Mucosa of stomach (tissue), 1 donor: Measurements from ENCODE around the gene UVSSA.
"Not testable (repeated sequence)": the region's sequence is repeated elsewhere in the genome, so short reads cannot be mapped to it uniquely, and the experiment has no call there.

ENCODE experiments used
- H3K27me3 ChIP-seq: one replicate; pipeline ENCODE4 v1.7.0; 2013; ENCODE audit warnings: mild to moderate bottlenecking, low read length; ENCODE audit not compliant: control insufficient read depth, insufficient read depth
- H3K36me3 ChIP-seq: one replicate; pipeline ENCODE4 v1.7.0; 2013; ENCODE audit warnings: low read length; ENCODE audit not compliant: control insufficient read depth, insufficient read depth
- H3K4me1 ChIP-seq: one replicate; pipeline ENCODE4 v1.7.0; 2013; ENCODE audit warnings: mild to moderate bottlenecking, low read length; ENCODE audit not compliant: control insufficient read depth, insufficient read depth
- H3K4me3 ChIP-seq: one replicate; pipeline ENCODE4 v1.7.0; 2013; ENCODE audit warnings: low read length
- H3K9ac ChIP-seq: one replicate; pipeline ENCODE4 v1.7.0; 2013; ENCODE audit warnings: mild to moderate bottlenecking, low read length, moderate library complexity
- H3K9me3 ChIP-seq: one replicate; pipeline ENCODE4 v1.7.0; 2013; ENCODE audit warnings: mild to moderate bottlenecking, low read length, moderate library complexity; ENCODE audit not compliant: control insufficient read depth
- donor health status: Pancreatic carcinoma.

The UVSSA gene

DNA sequence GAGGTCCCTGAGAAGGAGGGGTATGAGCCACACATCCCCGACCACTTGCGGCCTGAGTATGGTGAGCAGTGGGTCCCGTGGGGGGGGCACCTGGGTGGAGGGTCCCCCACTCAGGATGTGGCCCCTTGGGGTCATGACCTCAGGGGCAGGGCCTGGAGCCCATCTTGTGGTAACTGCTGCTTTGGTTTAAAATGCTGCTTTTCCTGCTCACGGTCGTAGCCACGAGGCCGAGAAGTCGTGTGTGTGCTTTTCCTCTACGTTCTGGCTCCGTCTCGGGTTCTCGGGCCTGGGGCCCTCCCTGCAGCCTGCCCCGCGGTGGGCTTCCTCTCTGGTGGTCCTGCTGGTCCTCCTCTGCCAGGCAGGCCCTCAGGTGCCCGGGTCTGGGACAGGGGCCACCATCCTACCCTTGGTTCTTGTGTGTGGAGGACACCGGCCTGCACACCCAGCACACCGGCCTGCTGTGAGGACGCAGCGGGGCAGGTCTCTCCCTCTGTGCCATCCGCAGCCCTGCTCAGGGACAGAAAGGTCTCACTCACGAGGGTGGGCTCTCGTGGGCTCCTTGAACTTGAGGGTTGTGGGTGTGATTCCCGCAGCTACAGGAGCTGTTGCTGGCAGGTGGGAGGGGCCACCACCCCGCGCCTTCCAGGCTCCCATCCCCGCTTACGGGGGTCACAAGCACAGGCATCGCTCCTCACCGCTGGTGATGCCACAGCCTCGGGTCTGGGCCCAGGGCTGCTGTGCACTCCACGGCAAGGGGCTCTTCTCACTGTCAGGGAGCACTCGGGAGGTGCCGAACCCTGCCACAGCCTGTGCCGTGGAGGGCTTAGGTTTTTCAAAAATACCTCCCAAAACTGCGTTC is 19.6 kb downstream of the UVSSA start:
- no peak overlapping the region for H3K4me3 ChIP-seq

DNA sequence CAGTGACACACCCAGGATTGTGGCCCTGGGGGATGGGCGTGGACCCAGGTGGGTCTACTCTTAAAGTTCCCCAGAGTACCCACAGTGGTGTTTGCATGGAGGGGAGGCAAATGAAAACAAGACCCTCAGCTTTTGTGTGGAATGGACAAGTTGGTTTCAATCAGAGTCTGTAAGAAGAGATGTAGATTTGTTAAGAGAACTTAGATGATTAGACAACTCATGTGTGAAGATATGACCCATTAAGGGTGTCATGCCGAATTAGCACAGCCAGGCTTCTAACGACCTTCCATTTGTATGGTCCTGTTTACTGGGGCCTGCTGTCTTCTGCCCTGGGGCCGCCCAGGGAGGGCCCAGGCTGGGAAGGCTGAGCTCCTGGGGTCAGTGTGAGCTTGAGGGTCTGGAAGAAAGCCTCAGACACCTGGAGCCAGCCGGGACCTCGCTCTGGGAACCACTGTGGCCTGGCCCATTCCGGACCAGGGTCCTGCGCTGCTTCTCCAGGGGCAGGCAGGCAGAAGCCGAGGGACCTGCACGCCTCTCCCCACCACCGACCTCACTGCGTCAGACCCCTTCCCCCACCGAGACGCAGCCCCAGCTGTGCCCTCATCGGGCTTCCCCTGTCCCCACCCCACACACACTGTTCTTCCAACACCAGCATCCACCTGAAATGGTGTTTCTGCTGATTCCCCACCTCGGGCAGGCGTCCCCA is 20.4 kb downstream of the UVSSA start:
- Histone ChIP-seq H3K36me3 (no peaks in the 10 kb centered on the region), H3K4me3 (no peak overlapping the region), H3K9ac (no peak overlapping the region), H3K4me1 (no peaks in the 10 kb centered on the region), H3K9me3 (no peaks in the 10 kb centered on the region), H3K27me3 (no peaks in the 10 kb centered on the region)

More for the DNA sequence above, 19.6 kb downstream of the UVSSA start:
- no peaks in the 10 kb centered on the region for H3K27me3 ChIP-seq
- no peaks in the 10 kb centered on the region for H3K36me3 ChIP-seq
- H3K4me1 ChIP-seq: no peaks in the 10 kb centered on the region
- no peak overlapping the region for H3K9ac ChIP-seq
- H3K9me3 ChIP-seq: no peaks in the 10 kb centered on the region

DNA sequence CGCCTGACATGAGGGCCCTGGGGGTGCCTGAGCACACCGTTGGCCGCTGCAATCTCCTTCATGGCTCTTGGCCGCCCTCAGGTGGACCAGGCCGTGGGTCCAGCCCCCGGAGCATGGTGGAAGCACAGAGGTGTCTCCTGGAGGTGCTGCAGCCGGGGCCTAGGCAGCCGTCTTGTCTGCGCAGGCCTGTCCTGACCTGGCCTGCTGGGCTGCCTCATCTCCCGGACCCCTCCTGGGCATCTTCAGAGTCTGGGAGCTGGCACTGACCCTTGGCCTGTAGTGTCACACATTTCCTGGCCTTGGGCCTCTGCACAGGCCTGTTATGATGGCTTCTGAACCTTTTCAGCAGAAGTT is 20.9 kb downstream of the UVSSA start:
- H3K27me3 ChIP-seq: no peaks in the 10 kb centered on the region
- H3K36me3 ChIP-seq: no peaks in the 10 kb centered on the region
- H3K9ac ChIP-seq: no peak overlapping the region
- H3K4me3 ChIP-seq: no peak overlapping the region
- H3K9me3 ChIP-seq: no peaks in the 10 kb centered on the region
- no peaks in the 10 kb centered on the region for H3K4me1 ChIP-seq

GRCh38 chr4:1368421-1369090 is 21.5 kb downstream of the UVSSA start:
- Histone ChIP-seq H3K4me3 (no peak overlapping the region), H3K4me1 (no peaks in the 10 kb centered on the region), H3K9me3 (no peaks in the 10 kb centered on the region), H3K36me3 (no peaks in the 10 kb centered on the region), H3K27me3 (no peaks in the 10 kb centered on the region), H3K9ac (no peak overlapping the region)

GRCh38 chr4:1369091-1369450 is 22.1 kb downstream of the UVSSA start:
- Histone ChIP-seq H3K9ac (no peak overlapping the region), H3K4me1 (no peaks in the 10 kb centered on the region), H3K36me3 (no peaks in the 10 kb centered on the region), H3K27me3 (no peaks in the 10 kb centered on the region), H3K9me3 (no peaks in the 10 kb centered on the region), H3K4me3 (no peak overlapping the region)

- no peaks in the 10 kb centered on the region for H3K9me3 ChIP-seq
- H3K4me1 ChIP-seq: no peaks in the 10 kb centered on the region
- H3K27me3 ChIP-seq: no peaks in the 10 kb centered on the region
- H3K4me3 ChIP-seq: no peak overlapping the region
- no peak overlapping the region for H3K9ac ChIP-seq
- H3K36me3 ChIP-seq: no peaks in the 10 kb centered on the region
Observed at GRCh38 chr4:1369479-1370079, 22.6 kb downstream of the UVSSA start.

DNA sequence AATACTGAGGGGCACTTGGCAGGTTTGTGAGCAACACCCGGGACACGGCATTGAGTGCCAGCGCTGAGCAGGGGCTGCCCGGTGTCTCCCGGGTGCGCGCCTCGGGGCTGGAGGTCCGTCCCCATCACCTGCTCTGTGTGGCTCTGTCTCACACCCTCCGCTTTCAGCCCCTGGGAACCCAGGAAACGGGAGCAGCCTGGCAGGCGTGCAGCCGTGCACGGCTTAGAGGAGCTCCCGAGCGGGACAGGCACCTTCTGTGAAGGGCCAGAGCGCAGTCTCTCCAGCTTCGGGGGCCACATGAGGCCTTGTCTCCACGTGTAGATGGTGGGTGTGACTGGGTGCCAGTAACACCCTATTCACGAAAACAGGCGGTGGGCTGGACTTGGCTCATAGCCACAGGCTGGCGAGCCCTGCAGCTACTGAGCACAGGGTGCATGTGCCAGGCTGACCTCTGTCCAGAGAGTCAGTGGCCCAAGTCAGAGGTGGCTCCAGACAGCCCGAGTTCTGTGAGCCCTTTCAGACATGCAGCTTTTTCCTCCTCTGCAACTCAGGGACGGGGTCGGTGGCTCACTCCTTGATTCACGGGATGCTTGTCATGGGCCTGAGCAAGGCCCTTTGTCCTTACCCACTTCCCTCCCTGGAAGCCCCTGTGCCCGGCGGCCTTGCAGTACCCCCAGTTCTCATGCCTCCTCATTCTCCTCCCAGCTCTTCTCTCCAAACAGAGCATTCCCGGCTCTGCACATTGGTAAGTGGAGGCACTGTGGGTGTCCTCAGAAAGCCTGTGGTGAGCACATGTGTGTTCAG is 23.5 kb downstream of the UVSSA start:
- no peak overlapping the region for H3K9ac ChIP-seq
- no peak overlapping the region for H3K4me3 ChIP-seq
- no peaks in the 10 kb centered on the region for H3K27me3 ChIP-seq
- no peaks in the 10 kb centered on the region for H3K36me3 ChIP-seq
- no peaks in the 10 kb centered on the region for H3K9me3 ChIP-seq
- H3K4me1 ChIP-seq: no peaks in the 10 kb centered on the region

- Histone ChIP-seq H3K9ac (no peak overlapping the region), H3K27me3 (no peaks in the 10 kb centered on the region), H3K9me3 (no peaks in the 10 kb centered on the region), H3K4me1 (no peaks in the 10 kb centered on the region), H3K36me3 (no peaks in the 10 kb centered on the region), H3K4me3 (no peak overlapping the region)
Observed at GRCh38 chr4:1371176-1372165, 24.5 kb downstream of the UVSSA start.

- not testable (repeated sequence) for H3K9me3 ChIP-seq, H3K4me3 ChIP-seq, H3K36me3 ChIP-seq, H3K9ac ChIP-seq, H3K27me3 ChIP-seq, H3K4me1 ChIP-seq
Observed at GRCh38 chr4:1372576-1372975, 25.6 kb downstream of the UVSSA start.

GRCh38 chr4:1373892-1374705 is 27.1 kb downstream of the UVSSA start:
- Histone ChIP-seq H3K27me3 (no peaks in the 10 kb centered on the region), H3K9ac (no peak overlapping the region), H3K4me1 (no peaks in the 10 kb centered on the region), H3K36me3 (no peaks in the 10 kb centered on the region), H3K4me3 (no peak overlapping the region), H3K9me3 (no peaks in the 10 kb centered on the region)
